Measurements from ENCODE around the gene TMEM61.
"Not testable (repeated sequence)": the region's sequence is repeated elsewhere in the genome, so short reads cannot be mapped to it uniquely, and the experiment has no call there.

The TMEM61 gene

GRCh38 chr1:55005351-55006140 is 25.1 kb downstream of the TMEM61 start:
- DNase-seq = no peak

DNA sequence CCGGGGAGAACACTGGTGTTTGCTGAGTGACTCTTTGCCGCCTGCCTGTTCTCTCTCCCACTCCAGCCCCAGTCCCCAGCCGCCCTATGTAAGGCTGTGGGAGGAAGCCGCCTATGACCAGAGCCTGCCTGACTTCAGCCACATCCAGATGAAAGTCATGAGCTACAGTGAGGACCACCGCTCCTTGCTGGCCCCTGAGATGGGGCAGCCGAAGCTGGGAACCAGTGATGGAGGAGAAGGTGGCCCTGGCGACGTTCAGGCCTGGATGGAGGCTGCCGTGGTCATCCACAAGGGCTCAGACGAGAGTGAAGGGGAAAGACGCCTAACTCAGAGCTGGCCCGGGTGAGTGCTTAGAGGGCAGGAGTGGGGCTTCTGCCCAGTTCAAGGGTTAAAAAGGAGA is 26.5 kb downstream of the TMEM61 start:
- no peak for DNase-seq

DNA sequence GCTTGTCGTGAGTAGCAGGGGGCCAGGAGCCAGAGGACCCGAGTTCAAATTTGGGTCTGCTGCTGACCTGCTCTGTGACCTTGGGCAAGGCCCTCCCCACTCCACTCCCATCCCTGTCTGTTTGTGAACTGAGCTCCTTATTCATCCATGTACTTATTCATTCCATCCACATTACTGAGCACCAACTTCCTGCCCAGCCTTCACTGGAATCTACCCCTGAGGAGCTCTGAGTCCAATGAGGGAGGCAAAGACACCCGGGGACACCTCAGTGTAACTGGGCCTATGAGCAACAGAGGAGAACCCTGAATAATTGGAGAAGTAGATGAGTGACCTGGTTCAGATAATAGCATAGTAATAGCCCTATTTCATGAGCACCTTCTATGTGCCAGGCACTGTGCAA is 27.2 kb downstream of the TMEM61 start:
- DNase-seq = no peak

GRCh38 chr1:55010194-55010886 is 29.9 kb downstream of the TMEM61 start:
- DNase-seq = no peak

- DNase-seq = no peak
Measured at GRCh38 chr1:55010887-55011217, 30.4 kb downstream of the TMEM61 start.

- no peak for DNase-seq
Measured at GRCh38 chr1:55012661-55013060, 32.2 kb downstream of the TMEM61 start.

DNA sequence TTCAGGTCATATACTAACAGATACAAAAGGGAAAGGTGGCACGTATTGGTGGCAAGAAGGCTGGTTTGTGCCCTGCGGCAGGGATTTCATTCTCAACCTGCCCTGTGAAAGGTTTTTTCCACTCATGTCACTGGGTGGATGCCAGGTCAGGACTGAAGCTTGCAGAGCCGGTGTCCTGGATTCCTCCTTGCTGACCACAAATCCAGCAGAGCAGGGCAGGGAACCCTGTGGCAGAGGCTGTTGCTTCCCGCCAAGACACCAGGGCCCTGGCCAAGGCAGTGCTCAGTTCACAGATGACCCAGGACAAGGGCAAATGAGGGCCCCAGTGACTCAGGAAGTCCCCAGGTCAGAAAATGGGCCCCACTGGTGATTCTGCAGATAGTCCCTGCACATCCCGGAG is 34.7 kb downstream of the TMEM61 start:
- DNase-seq = no peak

DNA sequence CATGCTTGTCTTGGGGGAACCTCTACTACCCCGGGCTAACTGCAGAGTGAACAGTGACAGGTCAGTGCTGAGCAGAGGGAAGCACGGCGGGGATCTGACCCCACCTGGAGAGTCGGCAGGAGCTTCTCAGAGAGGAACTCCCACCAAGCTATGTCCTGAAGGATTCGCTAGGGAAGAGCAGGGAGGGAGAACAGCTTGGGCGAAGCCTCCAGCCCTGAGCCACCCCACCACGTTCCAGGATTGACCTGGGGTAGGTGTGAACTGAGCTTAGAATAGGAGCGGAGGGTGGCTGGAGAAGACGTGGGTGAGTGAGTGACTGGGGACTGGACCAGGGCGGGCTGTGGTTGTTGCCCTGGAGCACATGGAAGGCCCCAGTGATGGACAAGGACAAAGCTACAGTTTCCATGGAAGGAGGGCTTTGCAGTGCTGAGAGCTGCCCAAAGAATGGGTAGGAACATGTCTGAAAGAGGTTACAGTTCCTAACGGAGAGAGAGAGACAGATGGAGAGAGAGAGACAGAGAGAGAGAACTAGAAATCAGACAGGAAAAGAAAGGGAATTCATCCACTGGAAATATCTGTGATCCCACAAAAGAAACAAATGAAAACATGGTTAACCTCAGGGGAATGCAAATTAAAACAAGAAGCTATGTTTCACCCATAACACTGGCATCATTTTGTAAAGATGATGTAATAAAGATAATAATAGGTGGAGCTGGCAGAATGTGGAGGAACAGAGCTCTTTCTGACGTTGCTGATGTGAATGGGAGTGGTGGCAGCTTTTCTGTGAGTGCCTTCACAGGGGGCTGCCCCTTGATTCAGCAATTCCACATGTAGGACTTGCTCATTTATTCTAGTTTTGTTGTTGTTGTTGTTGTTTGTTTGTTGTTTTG is 35.5 kb downstream of the TMEM61 start:
- no peak for DNase-seq

- DNase-seq = no peak
Measured at GRCh38 chr1:55018395-55018794, 38.0 kb downstream of the TMEM61 start.

- peak; percentile 53 to 58 for DNase-seq
Measured at GRCh38 chr1:55021942-55022546, 41.6 kb downstream of the TMEM61 start.

GRCh38 chr1:55024163-55024562 is 43.7 kb downstream of the TMEM61 start:
- DNase-seq = not testable (repeated sequence)

DNA sequence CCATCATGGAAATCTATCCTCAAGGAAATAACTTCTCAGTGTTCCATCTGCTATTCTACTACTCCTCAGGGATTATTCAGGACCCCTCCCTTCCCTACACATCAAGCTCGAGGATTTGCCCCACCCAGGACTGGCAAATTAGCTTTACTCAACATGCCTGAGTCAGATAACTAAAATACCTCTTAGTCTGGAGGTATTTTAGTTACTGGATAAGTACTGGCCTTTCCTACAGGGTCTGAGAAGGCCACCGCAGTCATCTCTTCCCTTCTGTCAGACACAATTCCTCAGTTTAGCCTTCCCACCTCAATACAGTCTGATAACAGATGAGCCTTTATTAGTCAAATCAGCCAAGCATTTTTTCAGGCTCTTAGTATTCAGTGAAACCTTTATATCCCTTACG is 46.3 kb downstream of the TMEM61 start:
- DNase-seq = not testable (repeated sequence)

DNA sequence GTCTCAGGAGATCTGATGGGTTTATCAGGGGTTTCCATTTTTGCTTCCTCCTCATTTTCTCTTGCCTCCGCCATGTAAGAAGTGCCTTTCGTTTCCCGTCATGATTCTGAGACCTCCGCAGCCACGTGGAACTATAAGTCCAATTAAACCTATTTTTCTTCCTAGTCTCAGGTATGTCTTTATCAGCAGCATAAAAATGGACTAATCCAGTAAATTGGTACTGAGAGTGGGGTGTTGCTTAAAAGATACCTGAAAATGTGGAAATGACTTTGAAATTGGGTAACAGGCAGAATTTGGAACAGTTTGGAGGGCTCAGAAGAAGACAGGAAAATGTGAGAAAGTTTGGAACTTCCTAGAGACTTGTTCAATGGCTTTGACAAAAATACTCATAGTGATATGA is 50.7 kb downstream of the TMEM61 start:
- not testable (repeated sequence) for DNase-seq

- DNase-seq = no peak
Measured at GRCh38 chr1:55033265-55033614, 52.8 kb downstream of the TMEM61 start.

DNA sequence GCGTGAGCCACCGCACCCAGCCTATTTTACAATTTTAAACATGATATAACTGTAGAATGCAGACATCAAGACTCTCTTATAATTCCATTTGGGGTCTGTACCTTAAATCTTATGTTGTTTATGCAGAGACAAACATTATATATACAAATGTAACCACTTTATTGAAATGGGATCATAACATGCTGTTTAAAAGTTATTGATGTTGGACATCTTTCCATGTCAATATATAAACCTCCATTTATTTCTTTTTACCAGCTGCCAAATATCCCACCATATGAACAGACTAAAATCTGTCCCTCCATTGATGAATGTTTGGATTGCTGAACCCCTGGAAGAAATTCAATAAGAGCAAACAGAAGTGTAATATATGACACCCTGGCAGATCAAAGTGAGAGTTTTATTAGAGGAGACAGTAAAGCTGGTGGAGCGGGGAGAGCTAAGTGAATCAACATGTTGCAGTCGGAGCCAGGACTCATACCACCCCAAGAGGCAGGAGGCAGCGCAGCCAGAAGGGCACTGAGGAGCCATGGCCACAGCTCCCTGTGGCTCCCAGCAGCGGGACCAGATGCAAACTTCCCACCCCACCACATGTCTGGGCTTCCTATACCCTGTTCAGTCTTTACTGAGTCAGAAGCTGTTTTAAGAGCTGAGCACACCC is 54.2 kb downstream of the TMEM61 start:
- DNase-seq = no peak

GRCh38 chr1:55035904-55036303 is 55.5 kb downstream of the TMEM61 start:
- no peak for DNase-seq

DNA sequence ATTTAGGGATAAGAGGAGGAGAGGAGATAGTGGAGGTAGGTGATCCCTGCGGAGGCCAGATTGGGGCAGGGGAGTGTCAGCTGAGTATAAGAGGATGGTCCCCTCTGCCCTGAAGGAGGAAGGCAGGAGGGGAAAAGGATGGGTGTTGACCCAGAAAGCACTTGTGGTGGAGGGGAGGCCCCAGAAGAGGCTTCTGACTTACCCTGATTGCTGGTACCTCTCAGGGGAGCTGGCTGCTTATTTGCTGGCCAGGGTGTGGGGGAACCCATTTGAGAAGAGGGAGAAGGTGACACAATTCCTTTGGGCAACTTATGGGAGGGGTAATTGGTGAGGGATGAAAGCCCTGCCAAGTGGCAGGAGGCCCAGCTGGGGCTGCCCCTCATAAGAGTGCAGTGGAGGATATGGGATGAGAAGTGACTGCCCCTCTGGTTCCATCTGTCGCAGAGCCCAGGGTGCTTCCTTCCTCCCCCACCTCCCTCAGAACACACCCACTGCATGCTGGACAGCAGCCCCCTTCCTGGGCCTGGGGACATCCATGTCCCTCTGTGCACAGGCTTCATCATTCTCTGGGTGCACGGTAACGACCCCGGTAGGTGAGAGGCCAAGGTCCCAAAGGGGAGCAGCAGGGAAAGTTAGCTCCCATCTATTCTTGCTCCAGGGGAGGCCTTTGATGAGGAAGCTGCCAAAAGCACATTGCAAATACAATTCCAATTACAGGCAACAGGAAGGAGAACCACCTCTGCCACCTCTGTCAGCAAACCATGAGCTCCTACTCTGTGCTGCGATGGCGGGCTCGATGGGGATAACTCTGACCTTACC is 57.5 kb downstream of the TMEM61 start:
- DNase-seq = no peak

DNA sequence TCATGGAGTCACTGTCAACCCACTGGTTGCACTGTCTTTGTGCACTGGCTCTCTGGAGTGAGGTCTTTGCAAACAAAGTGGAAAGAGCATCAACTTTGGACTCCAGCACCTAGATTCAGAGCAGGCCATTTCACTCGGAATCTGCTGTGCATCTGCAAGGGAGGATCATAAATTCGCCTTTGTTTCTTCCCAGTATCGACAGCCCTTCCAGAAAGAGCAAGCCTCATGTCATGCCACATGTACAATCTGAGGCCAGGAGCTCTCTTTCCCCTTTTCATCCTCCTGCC is 58.1 kb downstream of the TMEM61 start:
- DNase-seq = no peak

- DNase-seq = no peak
Measured at GRCh38 chr1:55038974-55039341, 58.5 kb downstream of the TMEM61 start.

- no peak for DNase-seq
Measured at GRCh38 chr1:55039342-55040082, 59.1 kb downstream of the TMEM61 start, which contains the start of gene PCSK9. Gene PCSK9 (plus strand): TSS chr1:55039548. CDS start chr1:55039838, 290 bp downstream.
